Testis (tissue), 3 donors: Measurements from ENCODE around the gene CLDN10. TPM values are rescaled to one million over a fixed set of nuclear protein-coding genes. Genes with fewer than 3 reads are reported as not detected.

Source experiments
- DNase-seq: peaks from one replicate; pipeline ENCODE4 v3.0.0-alpha.2; 2019
- H3K27ac ChIP-seq, 2 donors: fragments of 200-600 bp; sonication (generic); one replicate each; pipeline ENCODE4 v1.5.1; 2019
- H3K27me3 ChIP-seq: fragments of 200-600 bp; sonication (generic); one replicate; pipeline ENCODE4 v1.5.1; 2019
- H3K36me3 ChIP-seq: fragments of 200-600 bp; sonication (generic); one replicate; pipeline ENCODE4 v1.5.1; 2017; ENCODE audit warnings: low read depth; ENCODE audit errors: missing control alignments
- H3K4me1 ChIP-seq: fragments of 200-600 bp; sonication (generic); one replicate; pipeline ENCODE4 v1.5.1; 2019
- H3K4me3 ChIP-seq, 2 donors: fragments of 200-600 bp; sonication (generic); one replicate each; pipeline ENCODE4 v1.5.1; 2017 to 2019
- H3K9me3 ChIP-seq: fragments of 200-600 bp; sonication (generic); one replicate; pipeline ENCODE4 v1.5.1; 2017
- POLR2A ChIP-seq: fragments of 450-650 bp; IDR thresholded peaks from one replicate; pipeline ENCODE4 v1.6.1; 2017; ENCODE audit warnings: antibody characterized with exemption, mild to moderate bottlenecking, moderate library complexity
- WGBS, 2 donors: methylation state at CpG; one replicate each; pipeline ENCODE4 v1.1.5; 2018; 5-methylcytosine and 5-hydroxymethylcytosine counted together
- intact Hi-C: fragments of 100-400 bp; cut with DNase I; formaldehyde crosslinking; loops from one replicate; pipeline ENCODE4 v1.15.1; 2023; ENCODE audit warnings: low total_unique reads
- polyA plus RNA-seq: library from polyadenylated mRNA; stranded (reverse); fragments of 350-450 nt; fragmentation: Illumina TruSeq; extraction: RNeasy Lipid Tissue Mini Kit (QIAGEN cat#74804); gene quantifications from one replicate; pipeline ENCODE4 v1.2.3, GENCODE V29; 2014; ENCODE audit warnings: low read depth, low replicate concordance; ENCODE audit not compliant: insufficient read depth
- total RNA-seq, 2 donors: library from RNA; depleted of rRNA; stranded (reverse); fragments of >200 nt; gene quantifications; one replicate each; pipeline ENCODE4 v1.2.3, GENCODE V29; 2016
- TF ChIP-seq, protein P1 (sequence below), 3 experiments: fragments of 450-650 bp in 2 of 3; fragments of 200-600 bp in 1 of 3; sonication (generic) in 1 of 3; IDR thresholded peaks; one replicate each; pipeline ENCODE4 v1.5.1; 2016 to 2019; ENCODE audit warnings: antibody characterized with exemption in 3 of 3, mild to moderate bottlenecking in 2 of 3, moderate library complexity in 1 of 3

The CLDN10 gene
- total and polyA plus RNA-seq, 3 donors from 2014 or later: 1.3 to 3.3 (median 1.8) TPM

DNA sequence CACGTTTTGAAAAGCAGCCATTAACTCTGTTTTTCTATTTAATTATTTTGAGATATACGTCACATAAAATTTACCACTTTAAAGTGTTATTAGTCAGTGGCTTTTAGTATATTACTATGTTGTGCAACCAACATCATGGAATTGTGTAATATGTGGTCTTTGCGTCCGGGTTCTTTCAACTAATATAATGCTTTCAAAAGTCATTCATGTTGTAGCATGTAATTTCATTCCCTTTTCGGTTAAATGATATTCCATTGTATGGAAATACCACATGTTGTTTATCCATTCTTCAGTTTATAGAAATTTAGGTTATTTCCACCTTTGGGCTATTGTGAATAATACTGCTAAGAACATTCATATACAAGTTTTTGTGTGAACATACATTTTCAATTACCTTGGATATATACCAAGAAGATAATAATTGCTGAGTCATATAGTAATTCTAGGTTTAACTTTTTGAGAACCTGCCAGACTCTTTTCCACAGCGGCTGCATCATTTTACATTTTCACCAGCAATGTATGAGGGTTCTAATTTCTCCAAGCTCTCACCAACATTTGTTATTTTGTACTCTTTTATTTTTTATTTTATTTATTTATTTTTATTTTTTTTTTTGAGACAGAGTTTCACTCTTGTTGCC, 28.1 kb upstream of the CLDN10 start:
- intact Hi-C loops: no loop called here
- TF ChIP-seq, protein P1, sequence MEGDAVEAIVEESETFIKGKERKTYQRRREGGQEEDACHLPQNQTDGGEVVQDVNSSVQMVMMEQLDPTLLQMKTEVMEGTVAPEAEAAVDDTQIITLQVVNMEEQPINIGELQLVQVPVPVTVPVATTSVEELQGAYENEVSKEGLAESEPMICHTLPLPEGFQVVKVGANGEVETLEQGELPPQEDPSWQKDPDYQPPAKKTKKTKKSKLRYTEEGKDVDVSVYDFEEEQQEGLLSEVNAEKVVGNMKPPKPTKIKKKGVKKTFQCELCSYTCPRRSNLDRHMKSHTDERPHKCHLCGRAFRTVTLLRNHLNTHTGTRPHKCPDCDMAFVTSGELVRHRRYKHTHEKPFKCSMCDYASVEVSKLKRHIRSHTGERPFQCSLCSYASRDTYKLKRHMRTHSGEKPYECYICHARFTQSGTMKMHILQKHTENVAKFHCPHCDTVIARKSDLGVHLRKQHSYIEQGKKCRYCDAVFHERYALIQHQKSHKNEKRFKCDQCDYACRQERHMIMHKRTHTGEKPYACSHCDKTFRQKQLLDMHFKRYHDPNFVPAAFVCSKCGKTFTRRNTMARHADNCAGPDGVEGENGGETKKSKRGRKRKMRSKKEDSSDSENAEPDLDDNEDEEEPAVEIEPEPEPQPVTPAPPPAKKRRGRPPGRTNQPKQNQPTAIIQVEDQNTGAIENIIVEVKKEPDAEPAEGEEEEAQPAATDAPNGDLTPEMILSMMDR (IDR thresholded peaks at IDR 0.05): no peak
- TF ChIP-seq POLR2A: no peak
- Histone ChIP-seq H3K36me3 (no peaks in the 10 kb centered on the region), H3K4me3 (no peak overlapping the region), H3K4me1 (no peaks in the 10 kb centered on the region), H3K27me3 (no peaks in the 10 kb centered on the region), H3K9me3 (no peaks in the 10 kb centered on the region), H3K27ac (no peak overlapping the region)
- WGBS, 2 donors: 69 to 86% methylated on average over 6 of the region's 6 CpGs
- DNase-seq: no peak

DNA sequence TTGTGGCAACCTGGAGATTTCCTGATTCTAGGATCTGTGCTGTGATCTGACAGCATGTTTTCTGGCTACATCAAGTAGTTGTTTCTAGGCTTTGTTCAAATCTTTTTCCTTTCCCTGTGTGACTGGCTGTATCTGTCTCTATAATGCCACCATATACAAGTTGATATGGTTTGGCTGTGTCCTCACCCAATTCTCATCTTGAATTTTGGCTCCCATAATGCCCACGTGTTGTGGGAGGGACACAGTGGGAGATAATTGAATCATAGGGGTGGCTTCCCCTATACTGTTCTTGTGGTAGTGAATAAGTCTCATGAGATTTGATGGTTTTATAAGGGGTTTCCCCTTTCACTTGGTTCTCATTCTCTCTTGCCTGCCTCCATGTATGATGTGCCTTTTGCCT, 24.6 kb upstream of the CLDN10 start:
- H3K27me3 ChIP-seq: no peaks in the 10 kb centered on the region
- no peaks in the 10 kb centered on the region for H3K36me3 ChIP-seq
- intact Hi-C loops: no loop called here
- H3K9me3 ChIP-seq: no peaks in the 10 kb centered on the region
- H3K27ac ChIP-seq: no peak overlapping the region
- TF ChIP-seq POLR2A: no peak
- TF ChIP-seq, protein P1 (IDR thresholded peaks at IDR 0.05): no peak
- H3K4me3 ChIP-seq: no peak overlapping the region
- 85 to 86% methylated on average over 1 of the region's 1 CpG for WGBS, 2 donors
- no peak for DNase-seq
- no peaks in the 10 kb centered on the region for H3K4me1 ChIP-seq

DNA sequence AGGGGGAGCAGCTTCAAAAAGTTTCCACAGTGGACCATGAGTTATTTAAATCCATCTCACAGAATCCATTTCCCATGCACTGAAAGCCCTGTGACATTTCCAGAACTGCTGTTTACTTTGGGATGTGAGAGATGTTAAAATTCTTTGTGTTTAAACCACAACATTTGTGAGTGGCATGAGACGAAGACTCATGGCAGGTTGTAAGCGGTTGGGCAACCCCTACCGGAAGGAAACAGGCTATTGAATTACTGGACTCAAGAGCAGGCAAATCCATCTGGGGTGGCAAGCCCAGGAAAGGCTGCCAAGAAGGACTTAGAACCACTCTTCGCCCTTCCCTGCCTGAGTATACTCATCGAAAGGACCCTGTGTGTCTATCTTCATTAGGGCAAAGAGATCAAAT, 22.3 kb upstream of the CLDN10 start:
- no peaks in the 10 kb centered on the region for H3K4me1 ChIP-seq
- no peak overlapping the region for H3K4me3 ChIP-seq
- 80 to 87% methylated on average over 5 of the region's 5 CpGs for WGBS, 2 donors
- no peak for DNase-seq
- H3K27me3 ChIP-seq: no peaks in the 10 kb centered on the region
- no peaks in the 10 kb centered on the region for H3K9me3 ChIP-seq
- intact Hi-C loops: no loop called here
- no peak overlapping the region for H3K27ac ChIP-seq
- no peak for TF ChIP-seq POLR2A
- TF ChIP-seq, protein P1 (IDR thresholded peaks at IDR 0.05): no peak
- H3K36me3 ChIP-seq: no peaks in the 10 kb centered on the region

DNA sequence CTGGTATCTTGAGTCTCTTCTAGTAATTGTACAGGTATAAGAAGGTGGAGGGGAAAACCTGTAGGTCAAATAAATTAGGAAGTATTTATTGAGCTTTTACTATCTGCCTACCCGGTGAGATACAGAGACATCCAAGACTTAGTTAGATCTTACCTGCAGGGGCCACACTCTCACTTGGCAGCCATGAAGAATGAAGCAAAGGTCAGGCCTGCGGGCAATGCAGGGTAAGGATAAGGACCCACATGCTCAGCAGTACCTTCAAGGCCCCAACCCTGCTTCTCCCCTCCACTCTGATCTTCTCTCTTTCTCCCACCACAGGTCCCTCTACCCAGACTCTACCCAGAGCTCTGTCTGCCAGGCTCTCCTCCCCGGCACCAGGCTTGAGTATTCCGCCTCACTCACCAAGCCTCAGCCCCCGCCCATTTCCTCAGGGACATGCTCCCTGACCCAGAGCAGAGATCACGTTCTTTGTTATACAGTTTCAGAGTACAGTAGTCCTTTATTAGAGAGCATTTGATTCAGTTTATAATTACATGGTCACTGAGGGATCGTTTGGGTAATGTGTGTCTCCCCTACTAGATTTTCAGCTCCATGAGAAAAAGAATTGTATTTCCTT, 18.9 kb upstream of the CLDN10 start:
- no peaks in the 10 kb centered on the region for H3K27me3 ChIP-seq
- intact Hi-C loops: no loop called here
- no peak overlapping the region for H3K4me3 ChIP-seq
- H3K4me1 ChIP-seq: no peaks in the 10 kb centered on the region
- WGBS, 2 donors: 76 to 77% methylated on average over 7 of the region's 7 CpGs
- DNase-seq: no peak
- no peaks in the 10 kb centered on the region for H3K9me3 ChIP-seq
- H3K36me3 ChIP-seq: no peaks in the 10 kb centered on the region
- TF ChIP-seq, protein P1 (IDR thresholded peaks at IDR 0.05): no peak
- no peak for TF ChIP-seq POLR2A
- H3K27ac ChIP-seq: no peak overlapping the region

DNA sequence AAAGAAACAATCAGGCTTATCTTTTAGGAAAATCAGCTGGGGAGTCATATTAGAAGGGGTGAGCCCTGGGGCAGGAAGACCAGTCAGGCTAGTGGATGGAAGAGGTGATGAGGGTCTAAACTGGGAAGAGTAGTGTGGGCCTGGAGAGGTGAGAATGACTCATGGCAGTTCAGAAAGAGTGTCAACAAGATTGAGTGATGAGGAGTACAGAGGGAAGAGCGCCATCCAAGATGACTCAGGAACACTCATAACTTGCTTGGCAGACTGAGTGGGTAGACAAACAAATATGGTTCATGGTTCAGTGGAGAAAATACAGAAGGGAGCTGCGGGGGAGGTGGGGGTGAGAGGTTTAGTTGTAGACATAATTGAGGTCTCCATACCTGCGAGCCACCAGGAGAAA, 17.3 kb upstream of the CLDN10 start:
- Histone ChIP-seq H3K9me3 (no peaks in the 10 kb centered on the region), H3K4me3 (no peak overlapping the region), H3K27me3 (no peaks in the 10 kb centered on the region), H3K36me3 (no peaks in the 10 kb centered on the region), H3K4me1 (no peaks in the 10 kb centered on the region), H3K27ac (no peak overlapping the region)
- intact Hi-C loops: no loop called here
- DNase-seq: no peak
- TF ChIP-seq, protein P1 (IDR thresholded peaks at IDR 0.05): no peak
- no peak for TF ChIP-seq POLR2A
- WGBS, 2 donors: 89% methylated on average over 3 of the region's 3 CpGs
